MCF 10A (cell line): ENCODE measurements around the gene ZACN. TPM values are rescaled to one million over a fixed set of nuclear protein-coding genes. Genes with fewer than 3 reads are reported as not detected.

Experiments used
- BruUV-seq: library from RNA; stranded (reverse); fragments of 400-500 nt; replicated peaks from 2 replicates; lab custom pipeline; 2021; lab: Mats Ljungman, UMichigan
- CTCF ChIA-PET: fragments of 300-600 bp; sonication (Branson Sonifier 250); formaldehyde crosslinking; extraction: SDS; loops from one replicate; lab custom pipeline; 2021; ENCODE audit warnings: antibody characterized with exemption, inconsistent platforms; lab: Yijun Ruan, JAX
- POLR2A ChIA-PET: fragments of 300-600, 350-650 bp; sonication (Branson Sonifier 250); formaldehyde crosslinking; extraction: SDS; loops from one replicate; lab custom pipeline; 2020; ENCODE audit warnings: antibody characterized with exemption, inconsistent platforms; lab: Yijun Ruan, JAX
- DNase-seq: peaks from one replicate; pipeline ENCODE4 v3.0.0-alpha.2; 2018; ENCODE audit not compliant: unreplicated experiment
- H3K27ac Mint-ChIP-seq: one replicate; pipeline ENCODE4 v1.8.0; 2022; ENCODE audit warnings: mild to moderate bottlenecking, low read depth, mixed read lengths; ENCODE audit not compliant: unreplicated experiment
- H3K27me3 Mint-ChIP-seq: one replicate; pipeline ENCODE4 v1.8.0; 2022; ENCODE audit warnings: mixed read lengths; ENCODE audit not compliant: insufficient read depth, unreplicated experiment
- H3K36me3 Mint-ChIP-seq: one replicate; pipeline ENCODE4 v1.8.0; 2022; ENCODE audit warnings: mild to moderate bottlenecking, moderate library complexity, mixed read lengths; ENCODE audit not compliant: insufficient read depth, unreplicated experiment
- H3K4me1 Mint-ChIP-seq: one replicate; pipeline ENCODE4 v1.8.0; 2022; ENCODE audit warnings: mixed read lengths; ENCODE audit not compliant: insufficient read depth, unreplicated experiment
- H3K4me3 Mint-ChIP-seq: one replicate; pipeline ENCODE4 v1.8.0; 2022; ENCODE audit warnings: mild to moderate bottlenecking, moderate library complexity, mixed read lengths; ENCODE audit not compliant: unreplicated experiment
- H3K9me3 Mint-ChIP-seq: one replicate; pipeline ENCODE4 v1.8.0; 2022; ENCODE audit warnings: mixed read lengths; ENCODE audit not compliant: unreplicated experiment
- intact Hi-C: fragments of 100-400 bp; cut with micrococcal nuclease; formaldehyde crosslinking; loops from 2 replicates; pipeline ENCODE4 v1.14.1; 2022
- total RNA-seq: library from RNA; stranded (reverse); gene quantifications from 2 replicates; pipeline ENCODE4 v1.2.3, GENCODE V29; 2022
- TF ChIP-seq, protein P1 (sequence below): fragments of 200-600 bp; IDR thresholded peaks from one replicate; pipeline ENCODE4 v1.8.0; 2022; ENCODE audit warnings: antibody characterized with exemption, mild to moderate bottlenecking; ENCODE audit not compliant: unreplicated experiment

Gene ZACN
- total RNA-seq, 1 experiment from 2014 or later: not detected

DNA sequence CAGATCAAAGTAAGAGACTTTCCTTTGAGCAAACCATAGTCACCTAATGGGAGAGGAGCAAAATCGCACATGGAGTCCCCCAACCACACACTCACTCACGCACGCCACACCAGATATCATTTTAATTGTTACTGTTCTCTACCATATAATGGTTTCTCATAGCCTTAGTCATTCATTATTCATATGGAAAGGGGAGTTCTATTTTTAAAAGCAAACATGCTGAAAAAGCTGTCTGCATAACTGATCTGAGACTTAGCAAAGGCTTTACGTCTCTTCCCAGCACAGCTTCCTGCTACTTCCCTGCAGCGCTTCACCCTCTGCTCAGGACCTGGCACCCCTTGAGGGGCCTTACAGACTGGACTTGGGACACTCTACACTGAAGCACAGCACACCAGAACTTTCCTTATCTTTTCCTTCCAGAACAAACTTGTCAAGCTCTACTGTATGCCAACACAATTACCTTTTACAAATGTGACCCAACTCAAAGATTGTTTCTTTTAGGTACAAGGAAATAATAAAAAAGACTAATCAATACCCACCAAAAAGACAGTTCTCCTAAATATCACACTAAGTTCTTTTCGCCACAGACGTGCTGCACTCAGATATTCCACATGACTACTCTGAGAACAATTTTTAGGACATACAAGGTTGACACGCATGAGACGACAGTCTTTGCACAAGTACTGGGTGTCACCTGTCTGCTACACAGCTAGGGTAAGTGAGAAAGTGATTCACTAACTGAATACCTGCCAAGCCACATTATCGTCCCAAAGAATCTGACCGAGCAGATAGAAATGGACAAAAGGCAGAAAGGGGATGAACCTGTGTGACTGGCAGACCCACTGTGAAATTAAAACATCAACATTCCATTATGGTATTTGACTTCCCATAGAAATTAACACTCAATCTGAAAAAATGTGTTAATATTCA, 28.2 kb upstream of the ZACN start:
- TF ChIP-seq, protein P1, sequence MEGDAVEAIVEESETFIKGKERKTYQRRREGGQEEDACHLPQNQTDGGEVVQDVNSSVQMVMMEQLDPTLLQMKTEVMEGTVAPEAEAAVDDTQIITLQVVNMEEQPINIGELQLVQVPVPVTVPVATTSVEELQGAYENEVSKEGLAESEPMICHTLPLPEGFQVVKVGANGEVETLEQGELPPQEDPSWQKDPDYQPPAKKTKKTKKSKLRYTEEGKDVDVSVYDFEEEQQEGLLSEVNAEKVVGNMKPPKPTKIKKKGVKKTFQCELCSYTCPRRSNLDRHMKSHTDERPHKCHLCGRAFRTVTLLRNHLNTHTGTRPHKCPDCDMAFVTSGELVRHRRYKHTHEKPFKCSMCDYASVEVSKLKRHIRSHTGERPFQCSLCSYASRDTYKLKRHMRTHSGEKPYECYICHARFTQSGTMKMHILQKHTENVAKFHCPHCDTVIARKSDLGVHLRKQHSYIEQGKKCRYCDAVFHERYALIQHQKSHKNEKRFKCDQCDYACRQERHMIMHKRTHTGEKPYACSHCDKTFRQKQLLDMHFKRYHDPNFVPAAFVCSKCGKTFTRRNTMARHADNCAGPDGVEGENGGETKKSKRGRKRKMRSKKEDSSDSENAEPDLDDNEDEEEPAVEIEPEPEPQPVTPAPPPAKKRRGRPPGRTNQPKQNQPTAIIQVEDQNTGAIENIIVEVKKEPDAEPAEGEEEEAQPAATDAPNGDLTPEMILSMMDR: no peak
- Mint-ChIP-seq H3K9me3 (peaks cover 5% of the 10 kb centered on the region), H3K27ac (peak overlapping the region; percentile 31), H3K36me3 (peaks cover 86% of the 10 kb centered on the region), H3K27me3 (no peaks in the 10 kb centered on the region), H3K4me3 (no peak overlapping the region), H3K4me1 (peaks cover 13% of the 10 kb centered on the region)
- DNase-seq: no peak
- intact Hi-C loops: no loop called here
- BruUV-seq: no TSS peak
- CTCF ChIA-PET: interaction anchor here (0.6 to 1.4 kb wide), 3 partner anchors 16 to 303 kb away, joined by 4 to 6 read pairs (median 4); no protein-coding TSS in a partner anchor
- POLR2A ChIA-PET: interaction anchor here (0.6 to 0.9 kb wide), 2 partner anchors 29 to 63 kb away, joined by 3 to 4 read pairs; no protein-coding TSS in a partner anchor

DNA sequence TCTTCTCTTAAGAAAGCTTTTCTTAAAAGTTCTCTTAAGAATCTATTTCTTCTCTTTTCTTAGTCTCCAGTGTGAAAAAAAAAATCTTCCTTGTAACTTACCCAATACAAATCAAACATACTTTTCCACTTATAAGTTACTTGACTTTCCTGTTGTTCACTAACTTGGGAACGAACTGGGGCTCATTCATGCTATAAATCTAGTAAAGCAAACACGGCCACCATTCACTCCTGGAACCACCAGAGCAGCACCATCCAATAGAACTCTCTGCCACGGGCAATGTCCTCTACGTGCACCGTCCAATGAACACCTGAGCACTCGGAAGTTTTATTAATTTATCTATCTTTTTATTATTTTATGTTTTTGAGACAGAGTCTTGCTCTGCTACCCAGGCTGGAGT, 27.4 kb upstream of the ZACN start:
- ChIA-PET POLR2A (interaction anchor here (0.6 to 0.9 kb wide), 2 partner anchors 12 to 28 kb away, joined by 3 to 5 read pairs; no protein-coding TSS in a partner anchor), CTCF (interaction anchor here (1.0 to 1.4 kb wide), 2 partner anchors 15 to 38 kb away, joined by 4 to 6 read pairs; no protein-coding TSS in a partner anchor)
- H3K36me3 Mint-ChIP-seq: peaks cover 86% of the 10 kb centered on the region
- BruUV-seq: no TSS peak
- no peak overlapping the region for H3K4me3 Mint-ChIP-seq
- H3K9me3 Mint-ChIP-seq: peaks cover 5% of the 10 kb centered on the region
- H3K4me1 Mint-ChIP-seq: peaks cover 13% of the 10 kb centered on the region
- TF ChIP-seq, protein P1: no peak
- H3K27me3 Mint-ChIP-seq: no peaks in the 10 kb centered on the region
- no peak for DNase-seq
- peak overlapping the region; percentile 31 for H3K27ac Mint-ChIP-seq
- intact Hi-C loops: no loop called here

DNA sequence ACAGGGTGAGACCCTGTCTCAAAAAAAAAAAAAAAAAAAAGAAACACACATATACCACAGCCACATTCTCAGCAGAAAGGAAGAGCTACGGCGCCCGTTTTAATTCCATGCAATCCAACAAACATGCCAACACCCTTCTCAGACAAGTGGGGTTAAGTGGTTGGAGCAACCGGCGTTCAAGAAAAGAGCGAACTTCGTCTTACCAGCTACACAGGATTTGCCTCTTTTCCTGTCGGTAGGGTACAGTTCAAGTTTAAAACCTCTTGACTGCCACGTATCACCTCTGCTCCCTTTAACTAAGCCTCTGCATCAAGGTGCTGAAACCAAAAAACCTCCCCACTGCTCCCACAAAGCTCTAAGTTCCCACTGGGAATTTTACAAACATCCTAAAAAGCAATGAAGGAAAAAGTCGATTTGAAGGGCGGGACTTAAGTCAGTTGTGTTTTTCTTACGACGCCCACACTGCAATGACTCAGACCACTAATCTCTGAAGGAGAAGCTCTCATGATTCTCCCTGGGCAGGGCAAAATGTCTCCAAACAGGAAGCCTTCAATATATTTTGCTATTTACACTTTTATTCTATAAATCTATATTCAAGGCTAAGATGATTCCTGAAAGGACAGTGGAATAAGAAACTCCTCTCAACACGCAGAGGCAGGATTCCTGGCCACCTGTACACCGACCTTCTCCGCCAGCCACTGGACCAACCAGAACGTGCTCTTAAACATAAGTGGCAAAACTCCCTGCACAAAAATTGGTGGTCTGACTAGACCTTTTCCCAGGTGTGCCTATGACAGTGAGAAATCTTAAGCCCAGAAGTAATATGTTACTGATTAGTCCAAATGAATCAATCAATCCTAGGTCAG, 25.5 kb upstream of the ZACN start:
- Mint-ChIP-seq H3K9me3 (peaks cover 5% of the 10 kb centered on the region), H3K36me3 (peaks cover 93% of the 10 kb centered on the region), H3K4me3 (no peak overlapping the region), H3K27me3 (no peaks in the 10 kb centered on the region), H3K4me1 (peaks cover 13% of the 10 kb centered on the region), H3K27ac (no peak overlapping the region)
- intact Hi-C loops: no loop called here
- no TSS peak for BruUV-seq
- peak; percentile 70 for DNase-seq
- ChIA-PET CTCF (interaction anchor here (1.8 kb wide), 1 partner anchor 40 kb away, joined by 6 read pairs; no protein-coding TSS in a partner anchor), POLR2A (interaction anchor here (1.3 to 1.6 kb wide), 2 partner anchors 16 to 18 kb away, joined by 3 to 8 read pairs; partner anchors contain the start of gene SRP68)
- TF ChIP-seq, protein P1: no peak
